HuH-7 (cell line): ENCODE data around the gene PPP2R2C.

Experiments used
- DNase-seq: peaks from one replicate; pipeline ENCODE4 v3.0.0; 2011; ENCODE audit warnings: low spot score

PPP2R2C gene

DNA sequence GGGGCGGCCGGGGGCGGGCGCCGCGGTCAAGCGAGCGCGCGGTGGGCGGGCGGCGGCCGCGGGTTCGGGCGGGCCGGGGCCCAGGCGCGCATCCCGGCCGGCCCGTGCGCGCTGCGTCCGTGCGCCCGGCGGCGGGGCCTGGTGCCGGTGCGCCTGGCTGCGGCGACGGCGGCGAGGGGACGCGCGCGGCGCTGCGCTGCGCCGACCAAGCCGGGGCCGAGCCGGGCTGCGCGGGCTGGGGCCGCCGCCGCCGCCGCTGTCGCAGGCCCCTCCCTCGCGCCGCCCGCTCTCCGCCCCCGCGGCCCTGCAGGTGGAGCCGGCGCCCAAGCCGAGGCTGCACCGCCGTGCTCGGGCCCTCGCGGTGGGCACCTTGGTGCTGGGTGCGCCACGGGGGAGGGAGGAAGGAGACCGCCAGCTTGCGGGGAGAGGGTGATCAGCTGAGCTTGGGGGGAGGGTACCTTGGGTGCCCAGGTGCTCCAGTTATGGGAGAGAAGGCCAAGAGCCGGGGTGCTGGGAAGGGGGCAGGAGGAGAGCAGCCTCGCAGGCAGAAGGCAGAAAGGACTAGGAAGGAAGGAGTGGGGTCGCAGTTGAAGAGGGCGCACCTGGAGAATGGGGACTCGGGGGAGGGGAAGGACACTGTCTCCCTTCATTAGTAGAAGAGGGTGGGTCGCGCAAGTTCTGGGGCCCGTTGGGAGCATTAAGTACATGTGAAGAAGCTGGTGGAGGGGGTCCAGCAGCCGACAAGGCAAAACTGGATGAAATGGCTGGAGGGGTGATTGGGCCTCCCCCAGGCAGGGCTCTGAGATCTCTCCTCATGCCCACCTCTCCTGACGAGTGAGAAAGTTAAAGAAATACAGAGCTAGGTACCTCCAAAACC, at the start of gene PPP2R2C:
Gene PPP2R2C, minus strand, starts transcription at position 228 of the 877 bp plus-strand sequence. CDS start 385 bp downstream, outside the sequence.
- peak; percentile 36 for DNase-seq

GRCh38 chr4:6520978-6521377, 48.6 kb upstream of the PPP2R2C start:
- no peak for DNase-seq

DNA sequence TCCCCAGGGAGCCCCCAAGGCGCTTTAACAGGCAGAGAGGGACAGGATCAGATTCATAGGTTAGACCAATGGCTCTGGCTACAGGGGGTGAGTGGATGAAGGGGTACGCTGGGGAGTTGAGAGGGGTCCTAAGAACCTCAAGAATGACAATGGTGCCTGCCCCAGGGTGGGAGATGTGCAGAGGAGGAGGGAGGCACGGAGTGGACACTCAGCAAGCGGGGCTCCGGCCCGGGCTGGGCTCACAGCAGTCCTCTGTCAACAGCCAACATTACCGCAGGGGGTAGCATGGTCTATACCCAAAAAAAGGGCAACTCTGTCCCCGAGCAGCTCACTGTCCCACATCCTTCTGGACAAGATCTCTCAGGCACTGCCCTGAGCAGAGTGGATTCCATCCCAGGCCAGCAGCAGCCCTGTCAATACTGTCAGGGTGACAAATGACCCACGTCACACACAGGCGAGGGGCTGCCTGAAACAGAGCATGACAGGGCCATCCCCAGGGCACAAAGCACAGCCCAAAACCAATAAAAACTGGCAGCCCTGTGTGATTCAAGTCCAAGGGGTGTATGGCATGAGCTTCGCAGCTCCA, 47.7 kb upstream of the PPP2R2C start:
- no peak for DNase-seq

- no peak for DNase-seq
Measured at GRCh38 chr4:6517171-6517570, 44.8 kb upstream of the PPP2R2C start.

- no peak for DNase-seq
Measured at GRCh38 chr4:6516762-6517161, 44.3 kb upstream of the PPP2R2C start.

GRCh38 chr4:6516281-6516680, 43.9 kb upstream of the PPP2R2C start:
- no peak for DNase-seq

GRCh38 chr4:6513678-6514077, 41.3 kb upstream of the PPP2R2C start:
- DNase-seq: no peak

GRCh38 chr4:6509587-6509986, 37.2 kb upstream of the PPP2R2C start:
- DNase-seq: no peak

GRCh38 chr4:6507345-6507744, 34.9 kb upstream of the PPP2R2C start:
- no peak for DNase-seq

- no peak for DNase-seq
Measured at GRCh38 chr4:6506616-6507140, 34.3 kb upstream of the PPP2R2C start.

DNA sequence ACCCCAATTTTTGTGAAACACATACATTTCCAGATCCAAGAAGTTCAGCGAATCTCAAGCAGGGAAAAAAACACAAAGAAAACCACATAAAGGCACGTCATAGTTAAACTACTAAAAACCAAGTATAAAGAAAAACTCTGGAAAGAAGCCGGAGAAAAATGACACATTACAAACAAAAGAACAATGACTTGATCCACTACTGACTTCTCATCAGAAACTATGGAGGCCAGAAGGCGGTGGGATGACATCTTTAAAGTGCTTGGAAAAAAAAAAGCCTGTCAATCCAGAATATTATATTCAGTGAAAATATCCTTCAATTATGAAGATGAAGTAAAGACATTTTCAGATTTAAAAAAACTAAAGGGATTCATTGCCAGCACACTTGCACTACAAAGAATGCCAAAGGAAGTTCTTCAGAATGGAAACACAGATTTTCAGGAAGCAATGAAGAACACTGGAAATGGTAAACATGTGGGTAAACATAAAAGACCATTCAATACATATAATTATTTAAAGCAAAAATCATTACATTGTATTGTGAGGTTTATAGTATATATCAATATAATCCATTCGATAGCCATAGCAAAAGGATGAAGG, 32.6 kb upstream of the PPP2R2C start:
- DNase-seq: no peak

- no peak for DNase-seq
Measured at GRCh38 chr4:6502747-6503465, 30.5 kb upstream of the PPP2R2C start.

GRCh38 chr4:6502147-6502546, 29.7 kb upstream of the PPP2R2C start:
- no peak for DNase-seq

DNA sequence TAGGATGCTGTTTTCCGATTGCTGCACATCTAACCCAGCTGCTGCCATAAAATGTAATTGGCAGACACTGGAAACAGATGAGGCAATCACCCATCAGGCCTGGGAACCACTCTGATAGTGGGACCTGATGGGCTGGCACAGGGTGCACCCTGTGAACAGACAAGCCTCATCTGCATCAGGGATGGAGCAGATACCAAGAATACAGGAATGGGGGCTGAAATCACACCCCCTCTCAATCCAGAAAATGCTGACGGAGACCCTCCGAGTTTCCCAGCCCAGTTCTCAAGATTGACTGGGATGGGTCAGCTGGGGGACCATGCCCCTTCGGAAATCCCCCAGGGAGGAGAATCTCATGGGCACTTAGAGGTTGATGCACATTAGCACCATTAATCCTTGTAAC, 28.8 kb upstream of the PPP2R2C start:
- no peak for DNase-seq

- DNase-seq: no peak
Measured at GRCh38 chr4:6500481-6501140, 28.2 kb upstream of the PPP2R2C start.

DNA sequence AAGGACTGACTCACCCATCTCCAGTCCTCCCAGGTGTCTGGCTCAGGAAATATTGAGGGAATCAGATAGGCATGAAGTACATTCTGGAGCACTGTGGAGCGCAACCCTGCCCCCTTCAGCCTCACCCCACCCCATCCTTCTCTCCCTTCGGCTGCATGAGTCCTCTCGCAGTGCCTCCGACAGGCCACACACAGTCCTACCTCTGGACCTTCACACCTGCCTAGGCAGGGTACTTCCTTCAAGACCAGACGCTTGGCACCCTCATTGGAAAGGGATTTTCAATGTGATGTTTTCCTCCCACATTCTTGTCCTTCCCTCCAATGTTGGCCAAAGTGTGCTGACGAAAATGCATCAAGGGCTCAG, 26.8 kb upstream of the PPP2R2C start:
- no peak for DNase-seq

GRCh38 chr4:6498511-6499237, 26.3 kb upstream of the PPP2R2C start:
- DNase-seq: no peak

DNA sequence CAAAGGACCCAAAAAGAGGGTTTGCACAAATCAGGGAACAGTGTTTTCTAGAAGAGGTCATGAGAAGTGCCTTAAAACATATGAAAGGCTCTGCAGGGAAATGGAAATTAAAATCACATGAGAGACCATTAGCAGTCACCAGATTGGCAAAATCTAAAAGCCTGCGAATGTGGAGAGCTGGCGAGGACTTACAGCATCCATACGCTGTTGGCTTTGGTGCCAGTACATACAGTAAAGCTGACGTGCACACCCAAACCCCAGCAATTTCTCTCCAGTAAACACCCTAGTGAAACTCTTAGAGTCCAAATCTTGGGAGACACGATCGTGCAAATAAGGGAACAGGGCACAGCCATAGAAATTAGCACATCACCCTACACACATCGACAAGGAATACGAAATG, 25.4 kb upstream of the PPP2R2C start:
- no peak for DNase-seq

DNA sequence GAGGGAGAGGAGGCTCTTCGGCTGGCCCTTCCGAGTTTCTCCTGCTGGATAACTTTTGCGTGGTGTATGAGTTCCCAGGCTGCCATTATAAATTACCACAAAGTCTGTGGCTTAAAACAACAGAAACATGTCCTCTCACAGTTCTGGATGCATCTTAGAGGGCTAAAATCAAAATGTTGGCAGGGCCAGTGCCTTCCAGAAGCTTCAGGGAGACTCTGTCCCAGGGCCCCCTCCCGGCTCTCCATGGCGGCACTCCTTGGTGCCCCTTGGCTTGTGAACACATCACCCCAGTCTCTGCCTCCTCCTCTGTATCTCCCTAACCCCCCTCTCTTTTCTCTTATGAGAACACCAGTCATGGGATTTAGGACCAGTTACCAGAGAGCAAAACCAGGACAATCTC, 23.3 kb upstream of the PPP2R2C start:
- no peak for DNase-seq

DNA sequence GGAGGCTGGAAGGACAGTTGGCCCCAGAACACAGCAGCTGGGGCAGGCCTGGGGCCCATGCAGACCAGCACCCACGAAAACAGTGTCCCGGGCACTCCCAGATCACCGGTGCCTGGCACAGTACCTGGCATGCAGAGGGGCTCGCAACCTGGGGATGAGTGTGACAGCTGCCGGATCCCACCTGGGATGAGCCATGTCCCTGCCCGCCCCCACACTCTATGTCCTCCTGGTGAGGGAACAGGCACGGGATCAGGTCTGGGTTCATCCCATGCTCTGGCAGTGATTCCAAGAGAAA, 22.8 kb upstream of the PPP2R2C start:
- no peak for DNase-seq
